Measurements from ENCODE around the gene RNF215. TPM values are rescaled to one million over a fixed set of nuclear protein-coding genes. Genes with fewer than 3 reads are reported as not detected.

Gene RNF215
- total and polyA plus RNA-seq, 2 of the 13 experiments (the other 11 are each of a cell fraction or from before 2014, with no cell fraction given) = 5.3 to 6.1 TPM

GRCh38 chr22:30356449-30357235 lies 30.6 kb downstream of the RNF215 start, which contains the start of the genes CCDC157 and SF3A1 (continued):
- TF ChIP-seq HNRNPLL (IDR thresholded peaks at IDR 0.05; ENCODE audit: low read depth, low read length, poor library complexity, severe bottlenecking) = peak; percentile 83
- no peak for TF ChIP-seq HMG20A (CRISPR knock-in tag; IDR thresholded peaks at IDR 0.05; ENCODE audit: borderline replicate concordance)
- no peak; the same call in 1 of the 2 replicates for TF ChIP-seq E2F5 (CRISPR knock-in tag; conservative IDR thresholded peaks at IDR 0.05)
- TF ChIP-seq ZFP37 (CRISPR knock-in tag; IDR thresholded peaks at IDR 0.05; ENCODE audit: borderline replicate concordance) = no peak
- no peak for TF ChIP-seq TGIF2 (CRISPR knock-in tag; IDR thresholded peaks at IDR 0.05)
- TF ChIP-seq ZNF788 (CRISPR knock-in tag; IDR thresholded peaks at IDR 0.05; ENCODE audit: borderline replicate concordance) = peak; percentile 93
- no peak for TF ChIP-seq DPF2 (CRISPR knock-in tag; IDR thresholded peaks at IDR 0.05; ENCODE audit: borderline replicate concordance, low read depth)
- peak; percentile 95 for TF ChIP-seq GABPA (IDR thresholded peaks at IDR 0.05; ENCODE audit: low read depth, low read length)
- peak; percentile 88 for TF ChIP-seq GABPA (CRISPR knock-in tag; IDR thresholded peaks at IDR 0.05; ENCODE audit: low read depth)
- TF ChIP-seq TBP (CRISPR knock-in tag; IDR thresholded peaks at IDR 0.05) = peak; percentile 90; the same call in 1 of the 2 replicates
- no peak for TF ChIP-seq FLYWCH1 (CRISPR knock-in tag; IDR thresholded peaks at IDR 0.05)
- TF ChIP-seq YEATS4 (CRISPR knock-in tag; IDR thresholded peaks at IDR 0.05; ENCODE audit: borderline replicate concordance) = peak; percentile 99
- TF ChIP-seq REPIN1 (CRISPR knock-in tag; IDR thresholded peaks at IDR 0.05; ENCODE audit: borderline replicate concordance, low read depth) = peak; percentile 85
- peak; percentile 92 for TF ChIP-seq MXI1 (IDR thresholded peaks at IDR 0.05; ENCODE audit: borderline replicate concordance, low read depth, low read length)
- TF ChIP-seq TP53 (CRISPR knock-in tag; conservative IDR thresholded peaks at IDR 0.05) = 0 out of 2 replicates have a peak, but pooled peaks have one; percentile 60
- no peak for TF ChIP-seq SNAPC4 (CRISPR knock-in tag; IDR thresholded peaks at IDR 0.05)
- peak; percentile 80 for TF ChIP-seq KLF6 (CRISPR knock-in tag; IDR thresholded peaks at IDR 0.05)
- no peak for TF ChIP-seq ZNF430 (CRISPR knock-in tag; IDR thresholded peaks at IDR 0.05)
- TF ChIP-seq ZBTB49 (CRISPR knock-in tag; IDR thresholded peaks at IDR 0.05; ENCODE audit: borderline replicate concordance) = no peak
